ENCODE results near the gene PRRC2C.

- TF ChIP-seq, protein P1, sequence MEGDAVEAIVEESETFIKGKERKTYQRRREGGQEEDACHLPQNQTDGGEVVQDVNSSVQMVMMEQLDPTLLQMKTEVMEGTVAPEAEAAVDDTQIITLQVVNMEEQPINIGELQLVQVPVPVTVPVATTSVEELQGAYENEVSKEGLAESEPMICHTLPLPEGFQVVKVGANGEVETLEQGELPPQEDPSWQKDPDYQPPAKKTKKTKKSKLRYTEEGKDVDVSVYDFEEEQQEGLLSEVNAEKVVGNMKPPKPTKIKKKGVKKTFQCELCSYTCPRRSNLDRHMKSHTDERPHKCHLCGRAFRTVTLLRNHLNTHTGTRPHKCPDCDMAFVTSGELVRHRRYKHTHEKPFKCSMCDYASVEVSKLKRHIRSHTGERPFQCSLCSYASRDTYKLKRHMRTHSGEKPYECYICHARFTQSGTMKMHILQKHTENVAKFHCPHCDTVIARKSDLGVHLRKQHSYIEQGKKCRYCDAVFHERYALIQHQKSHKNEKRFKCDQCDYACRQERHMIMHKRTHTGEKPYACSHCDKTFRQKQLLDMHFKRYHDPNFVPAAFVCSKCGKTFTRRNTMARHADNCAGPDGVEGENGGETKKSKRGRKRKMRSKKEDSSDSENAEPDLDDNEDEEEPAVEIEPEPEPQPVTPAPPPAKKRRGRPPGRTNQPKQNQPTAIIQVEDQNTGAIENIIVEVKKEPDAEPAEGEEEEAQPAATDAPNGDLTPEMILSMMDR (IDR thresholded peaks at IDR 0.05; ENCODE audit: low read length) = no peak
- TF ChIP-seq EZH2phosphoT487 (IDR thresholded peaks at IDR 0.05; ENCODE audit: low read length) = no peak
These were observed 138.5 kb downstream of the PRRC2C start for GRCh38 chr1:171623651-171624331.

Measured in MM.1S (cell line).